ENCODE measurements around the gene CD93. TPM values are rescaled to one million over a fixed set of nuclear protein-coding genes. Genes with fewer than 3 reads are reported as not detected.

The CD93 gene
- total and polyA plus RNA-seq, 12 donors, result 12.7 to 85.0 (median 35.2) TPM

- ATAC-seq (no peak), DNase-seq (no peak)
- TF ChIP-seq, protein P1, sequence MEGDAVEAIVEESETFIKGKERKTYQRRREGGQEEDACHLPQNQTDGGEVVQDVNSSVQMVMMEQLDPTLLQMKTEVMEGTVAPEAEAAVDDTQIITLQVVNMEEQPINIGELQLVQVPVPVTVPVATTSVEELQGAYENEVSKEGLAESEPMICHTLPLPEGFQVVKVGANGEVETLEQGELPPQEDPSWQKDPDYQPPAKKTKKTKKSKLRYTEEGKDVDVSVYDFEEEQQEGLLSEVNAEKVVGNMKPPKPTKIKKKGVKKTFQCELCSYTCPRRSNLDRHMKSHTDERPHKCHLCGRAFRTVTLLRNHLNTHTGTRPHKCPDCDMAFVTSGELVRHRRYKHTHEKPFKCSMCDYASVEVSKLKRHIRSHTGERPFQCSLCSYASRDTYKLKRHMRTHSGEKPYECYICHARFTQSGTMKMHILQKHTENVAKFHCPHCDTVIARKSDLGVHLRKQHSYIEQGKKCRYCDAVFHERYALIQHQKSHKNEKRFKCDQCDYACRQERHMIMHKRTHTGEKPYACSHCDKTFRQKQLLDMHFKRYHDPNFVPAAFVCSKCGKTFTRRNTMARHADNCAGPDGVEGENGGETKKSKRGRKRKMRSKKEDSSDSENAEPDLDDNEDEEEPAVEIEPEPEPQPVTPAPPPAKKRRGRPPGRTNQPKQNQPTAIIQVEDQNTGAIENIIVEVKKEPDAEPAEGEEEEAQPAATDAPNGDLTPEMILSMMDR (IDR thresholded peaks at IDR 0.05), result no peak
- no peak overlapping the region for H3K27ac ChIP-seq
- H3K9me3 ChIP-seq, result peaks cover 0 to 14% (median 0%) of the 10 kb centered on the region in 11 donors
- peaks cover 0 to 37% (median 7%) of the 10 kb centered on the region in 7 donors for H3K27me3 ChIP-seq
- intact Hi-C loops (cut with DNase I), result loop anchor here (5.0 to 10.0 kb wide), 12 partner anchors 34 to 292 kb away; partner anchors contain the start of gene CD93 (in 1 of the 10)
- H3K4me1 ChIP-seq, result peaks cover 4 to 41% (median 36%) of the 10 kb centered on the region in 9 donors
- no peaks in the 10 kb centered on the region for H3K36me3 ChIP-seq
- 83 to 90% methylated on average over 5 of the region's 5 CpGs for WGBS, 2 donors
- no peak overlapping the region for H3K4me3 ChIP-seq
Measured at GRCh38 chr20:23052904-23053303, 33.2 kb downstream of the CD93 start.

- Histone ChIP-seq H3K27ac (peak overlapping the region; percentile 87 to 97 (median 92)), H3K4me1 (peaks cover 6 to 59% (median 50%) of the 10 kb centered on the region in 9 donors), H3K9me3 (no peaks in the 10 kb centered on the region), H3K4me3 (peak overlapping the region; percentile 50 to 82 (median 70)), H3K27me3 (peaks cover 0 to 54% (median 25%) of the 10 kb centered on the region in 7 donors), H3K36me3 (no peaks in the 10 kb centered on the region)
- 5 to 7% methylated on average over 46 of the region's 46 CpGs for WGBS, 2 donors
- intact Hi-C loops (cut with DNase I), result loop anchor here (2.0 to 10.0 kb wide), 16 partner anchors 32 to 294 kb away; partner anchors contain the start of gene CD93 (in 1 of the 10)
- ATAC-seq (peak; percentile 50 to 82 (median 67)), DNase-seq (peak; percentile 87 to 90)
- TF ChIP-seq, protein P1 (IDR thresholded peaks at IDR 0.05), result peak; percentile 55 to 87 (median 79)
Measured at GRCh38 chr20:23050847-23051627, 35.1 kb downstream of the CD93 start.

- 1% methylated on average over 47 to 48 of the region's 48 CpGs for WGBS, 2 donors
- peak overlapping the region; percentile 87 to 97 (median 92) for H3K27ac ChIP-seq
- DNase-seq (peak; percentile 62 to 65), ATAC-seq (peak; percentile 5 to 71 (median 46))
- no peaks in the 10 kb centered on the region for H3K9me3 ChIP-seq
- H3K4me3 ChIP-seq, result peak overlapping the region; percentile 50 to 82 (median 70)
- intact Hi-C loops (cut with DNase I), result loop anchor here (2.0 to 10.0 kb wide), 16 partner anchors 33 to 295 kb away; partner anchors contain the start of gene CD93 (in 1 of the 10)
- peaks cover 0 to 62% (median 29%) of the 10 kb centered on the region in 7 donors for H3K27me3 ChIP-seq
- peaks cover 6 to 67% (median 58%) of the 10 kb centered on the region in 9 donors for H3K4me1 ChIP-seq
- TF ChIP-seq, protein P1 (IDR thresholded peaks at IDR 0.05), result no peak
- no peaks in the 10 kb centered on the region for H3K36me3 ChIP-seq
Measured at GRCh38 chr20:23050076-23050838, 35.9 kb downstream of the CD93 start.
